Measurements from ENCODE around the gene ZNF184. TPM values are rescaled to one million over a fixed set of nuclear protein-coding genes. Genes with fewer than 3 reads are reported as not detected.

The ZNF184 gene
- total RNA-seq (15.1 TPM), polyA plus RNA-seq (ENCODE audit: insufficient read depth in 1 of 8, insufficient read length in 8 of 8, low replicate concordance in 1 of 8) (10 to 100 TPM in 3 of 8 donors, 1 to 10 TPM in 5; 8.4 to 13.2 (median 9.8) TPM)
- long read RNA-seq, donor 1, result 0 reads
- long read RNA-seq, donor 2, result 0 reads
- long read RNA-seq, donor 3, partial matches to known transcripts, result 0 of 1 reads
- long read RNA-seq, donor 3, other reads (novel, unspliced or antisense), result 0 of 1 reads
- long read RNA-seq, donor 4, result 0 reads
- long read RNA-seq, donor 5, partial matches to known transcripts, result 0 of 2 reads
- long read RNA-seq, donor 5, other reads (novel, unspliced or antisense), result 0 of 2 reads
- long read RNA-seq, donor 6, partial matches to known transcripts, result 0 of 1 reads
- long read RNA-seq, donor 6, other reads (novel, unspliced or antisense), result 0 of 1 reads
- long read RNA-seq, donor 7, partial matches to known transcripts, result 0 of 7 reads
- long read RNA-seq, donor 7, other reads (novel, unspliced or antisense), result 6 of 7 reads
- long read RNA-seq, donor 8, partial matches to known transcripts, result 0 of 1 reads
- long read RNA-seq, donor 8, other reads (novel, unspliced or antisense), result 0 of 1 reads
- long read RNA-seq, donor 9, result 0 reads
- long read RNA-seq, donor 10, partial matches to known transcripts, result 0 of 4 reads
- long read RNA-seq, donor 10, other reads (novel, unspliced or antisense), result 0 of 4 reads
- long read RNA-seq, donor 11, partial matches to known transcripts, result 0 of 1 reads
- long read RNA-seq, donor 11, other reads (novel, unspliced or antisense), result 0 of 1 reads

DNA sequence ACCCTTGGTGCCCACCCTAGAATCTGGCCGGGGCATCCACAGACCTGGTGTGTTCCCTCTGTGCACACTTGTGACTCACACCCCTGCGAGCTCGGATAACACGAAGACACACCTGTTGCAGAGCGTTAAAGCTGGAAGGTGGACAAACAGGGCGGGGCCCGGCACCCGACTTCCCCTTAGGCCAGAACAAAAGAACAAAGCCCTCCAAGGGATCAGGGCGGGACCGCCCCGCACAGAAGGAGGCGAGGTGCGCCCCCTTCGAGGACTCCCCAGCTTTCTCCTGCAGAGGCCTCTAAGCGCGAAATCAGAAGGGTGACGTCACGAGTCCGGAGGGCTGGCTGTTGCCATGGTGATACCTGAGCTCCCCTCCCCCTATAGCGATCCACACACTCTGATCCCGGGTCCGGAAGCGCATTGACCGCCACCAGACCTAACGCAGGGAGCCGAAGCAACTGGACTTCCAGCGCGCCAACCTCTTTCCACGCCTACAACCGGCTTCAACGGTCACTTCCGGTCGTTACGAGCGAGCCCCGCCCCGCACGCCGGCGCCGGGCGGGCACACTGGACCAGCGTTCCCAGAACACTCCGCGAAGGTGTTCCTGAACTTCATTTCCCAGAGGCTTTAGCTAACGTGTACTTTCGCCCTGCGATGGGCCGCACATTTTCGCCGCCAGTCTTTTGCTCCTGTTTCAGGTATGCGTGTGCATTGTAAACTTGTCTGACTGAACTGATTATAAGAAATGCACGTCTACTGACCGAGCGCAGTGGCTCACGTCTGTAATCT is at the start of gene ZNF184:
Gene ZNF184, minus strand, starts transcription at position 489 of the 784 bp plus-strand sequence. CDS start 811 bp downstream, outside the sequence.
- DNase-seq, result peak; percentile 99
- Histone ChIP-seq H3K27me3 (ENCODE audit: control insufficient read depth, insufficient read depth, low read length) (no peaks in the 10 kb centered on the region), H3K36me3 (ENCODE audit: control insufficient read depth, insufficient read depth, low read length) (peaks cover 2% of the 10 kb centered on the region), H3K27ac (ENCODE audit: low read length) (peak within 1 kb of the TSS; percentile 97), H3K4me3 (ENCODE audit: low read length) (peak within 1 kb of the TSS; percentile 95), H3K9me3 (replicated peaks; ENCODE audit: control insufficient read depth, low read depth, low read length) (no peaks in the 10 kb centered on the region), H3K4me1 (ENCODE audit: control insufficient read depth, insufficient read depth, low read length) (peaks cover 3% of the 10 kb centered on the region)
- under 1% methylated on average over 49 of the region's 56 CpGs for WGBS (ENCODE audit: insufficient coverage)

DNA sequence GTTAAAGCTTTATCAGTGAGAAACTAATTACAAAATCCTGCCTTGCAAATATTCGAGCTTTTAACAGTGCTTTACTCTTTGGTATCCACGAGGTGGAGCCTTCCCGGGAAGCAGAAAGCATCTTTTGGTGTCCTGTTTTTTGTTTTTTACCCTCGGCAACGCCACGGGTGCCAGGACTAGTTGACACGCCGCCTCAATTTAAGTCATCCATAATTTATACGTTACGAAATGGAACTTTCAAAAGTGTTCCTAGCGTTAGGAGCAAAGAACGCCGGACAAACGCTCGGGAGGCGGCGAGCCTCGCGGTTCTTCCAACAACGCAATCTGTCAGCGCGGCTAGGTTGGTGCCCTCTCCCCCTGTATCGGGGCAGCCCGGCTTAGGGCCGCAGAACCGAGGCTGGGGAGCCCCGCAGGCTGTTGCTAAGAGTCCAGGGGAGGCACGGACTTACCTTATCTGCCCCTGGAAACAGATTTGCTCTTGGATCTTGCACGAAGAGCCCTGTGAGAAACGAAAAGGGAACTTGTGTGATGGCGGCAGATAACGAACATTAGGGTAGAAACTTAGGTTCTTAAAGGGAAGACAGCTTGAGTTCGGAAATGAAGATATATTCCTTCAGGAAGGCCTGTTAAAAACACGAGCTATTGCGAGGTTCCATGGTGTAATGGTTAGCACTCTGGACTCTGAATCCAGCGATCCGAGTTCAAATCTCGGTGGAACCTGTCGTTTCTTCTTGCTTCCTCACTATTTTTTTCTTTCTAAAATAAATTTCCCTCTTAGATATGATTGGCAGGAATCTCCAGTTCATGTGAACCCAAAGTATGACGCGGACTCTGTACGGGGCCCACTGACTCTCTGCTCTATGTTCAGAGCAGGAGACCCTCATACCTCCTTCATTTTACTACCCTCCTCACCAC is 46.2 kb upstream of the ZNF184 start:
- Histone ChIP-seq H3K4me3 (ENCODE audit: low read length) (peak overlapping the region; percentile 87), H3K4me1 (ENCODE audit: control insufficient read depth, insufficient read depth, low read length) (peaks cover 3% of the 10 kb centered on the region), H3K27ac (ENCODE audit: low read length) (peak overlapping the region; percentile 97), H3K9me3 (replicated peaks; ENCODE audit: control insufficient read depth, low read depth, low read length) (no peaks in the 10 kb centered on the region), H3K36me3 (ENCODE audit: control insufficient read depth, insufficient read depth, low read length) (no peaks in the 10 kb centered on the region), H3K27me3 (ENCODE audit: control insufficient read depth, insufficient read depth, low read length) (peaks cover 22% of the 10 kb centered on the region)
- 2% methylated on average over 35 of the region's 42 CpGs for WGBS (ENCODE audit: insufficient coverage)
- DNase-seq, result peak; percentile 95

GRCh38 chr6:27517928-27518787 is 45.3 kb upstream of the ZNF184 start:
- H3K36me3 ChIP-seq (ENCODE audit: control insufficient read depth, insufficient read depth, low read length), result no peaks in the 10 kb centered on the region
- peaks cover 3% of the 10 kb centered on the region for H3K4me1 ChIP-seq (ENCODE audit: control insufficient read depth, insufficient read depth, low read length)
- WGBS (ENCODE audit: insufficient coverage), result 38% methylated on average over 4 of the region's 12 CpGs
- H3K4me3 ChIP-seq (ENCODE audit: low read length), result peak overlapping the region; percentile 87
- no peak overlapping the region for H3K27ac ChIP-seq (ENCODE audit: low read length)
- H3K27me3 ChIP-seq (ENCODE audit: control insufficient read depth, insufficient read depth, low read length), result peaks cover 30% of the 10 kb centered on the region
- no peak for DNase-seq
- H3K9me3 ChIP-seq (replicated peaks; ENCODE audit: control insufficient read depth, low read depth, low read length), result no peaks in the 10 kb centered on the region

DNA sequence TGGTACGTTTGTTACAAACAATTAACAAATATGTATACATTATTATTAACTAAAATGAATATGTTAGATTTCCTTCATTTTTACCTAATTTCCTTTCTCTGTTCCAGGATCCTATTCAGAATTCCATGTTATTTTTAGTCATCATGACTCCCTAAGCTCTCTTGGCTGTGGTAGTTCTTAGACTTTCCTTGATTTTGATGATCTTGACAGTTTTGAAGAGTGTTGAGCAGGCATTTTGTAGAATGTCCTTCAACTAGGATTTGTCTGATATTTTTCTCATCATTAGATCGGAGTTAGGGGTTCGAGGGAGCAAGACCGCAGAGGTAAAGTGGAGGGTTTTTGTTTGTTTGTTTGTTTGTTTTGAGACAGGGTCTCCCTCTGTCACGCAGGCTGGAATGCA is 44.3 kb upstream of the ZNF184 start:
- no peak overlapping the region for H3K27ac ChIP-seq (ENCODE audit: low read length)
- no peaks in the 10 kb centered on the region for H3K9me3 ChIP-seq (replicated peaks; ENCODE audit: control insufficient read depth, low read depth, low read length)
- no peaks in the 10 kb centered on the region for H3K36me3 ChIP-seq (ENCODE audit: control insufficient read depth, insufficient read depth, low read length)
- WGBS (ENCODE audit: insufficient coverage), result 100% methylated on average over 4 of the region's 5 CpGs
- H3K4me3 ChIP-seq (ENCODE audit: low read length), result no peak overlapping the region
- DNase-seq, result no peak
- H3K4me1 ChIP-seq (ENCODE audit: control insufficient read depth, insufficient read depth, low read length), result peaks cover 3% of the 10 kb centered on the region
- H3K27me3 ChIP-seq (ENCODE audit: control insufficient read depth, insufficient read depth, low read length), result peaks cover 32% of the 10 kb centered on the region

DNA sequence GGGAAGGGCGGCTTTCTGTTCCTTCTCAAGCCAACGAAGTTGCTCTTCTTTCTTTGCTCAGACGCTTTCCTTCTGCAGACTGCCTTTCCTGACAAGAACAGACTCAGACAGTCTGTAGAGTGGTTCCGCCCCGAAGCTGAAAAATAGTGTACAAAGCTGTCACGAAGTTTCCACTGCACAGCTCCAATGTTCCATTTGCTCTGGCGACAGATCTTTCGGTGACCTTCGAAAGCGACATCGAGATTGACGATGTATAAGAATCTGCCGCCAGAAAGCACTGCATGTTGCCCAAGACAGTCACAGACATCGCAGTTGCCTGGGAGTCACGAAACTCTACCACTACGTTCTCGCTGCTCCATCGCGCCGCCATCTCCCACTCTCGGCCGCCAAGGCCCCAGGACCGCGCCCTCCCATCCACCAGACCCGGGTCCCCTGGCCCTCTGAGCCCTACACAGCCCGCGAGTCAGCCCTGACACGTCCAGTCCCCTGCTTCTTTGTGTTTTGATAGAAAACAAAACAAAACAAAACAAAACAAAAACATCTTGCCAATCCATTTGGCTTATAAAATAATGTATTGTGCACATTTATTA is 42.1 kb upstream of the ZNF184 start:
- peaks cover 41% of the 10 kb centered on the region for H3K27me3 ChIP-seq (ENCODE audit: control insufficient read depth, insufficient read depth, low read length)
- no peaks in the 10 kb centered on the region for H3K9me3 ChIP-seq (replicated peaks; ENCODE audit: control insufficient read depth, low read depth, low read length)
- DNase-seq, result peak; percentile 33
- H3K4me1 ChIP-seq (ENCODE audit: control insufficient read depth, insufficient read depth, low read length), result peaks cover 3% of the 10 kb centered on the region
- 23% methylated on average over 19 of the region's 28 CpGs for WGBS (ENCODE audit: insufficient coverage)
- H3K27ac ChIP-seq (ENCODE audit: low read length), result no peak overlapping the region
- H3K4me3 ChIP-seq (ENCODE audit: low read length), result no peak overlapping the region
- H3K36me3 ChIP-seq (ENCODE audit: control insufficient read depth, insufficient read depth, low read length), result no peaks in the 10 kb centered on the region

DNA sequence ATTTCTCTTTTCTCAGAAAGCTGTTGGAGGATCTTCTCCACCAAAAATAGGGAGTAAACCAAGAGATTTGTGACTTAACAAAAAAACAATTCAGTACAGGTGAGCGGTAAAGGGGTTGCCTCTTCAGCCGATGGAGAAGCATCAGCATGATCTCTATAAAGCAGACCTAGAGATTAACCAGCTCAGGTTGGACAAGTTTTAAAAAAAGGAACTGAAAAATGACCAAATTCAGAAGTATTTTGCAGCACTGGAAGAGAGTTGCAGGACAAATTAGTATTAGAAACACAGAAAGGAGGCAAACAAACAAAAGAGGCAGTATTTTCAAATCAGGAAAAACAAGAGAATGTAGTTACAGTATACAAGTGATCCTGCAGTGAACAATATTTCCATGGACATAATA is 39.6 kb upstream of the ZNF184 start:
- DNase-seq, result no peak
- Histone ChIP-seq H3K36me3 (ENCODE audit: control insufficient read depth, insufficient read depth, low read length) (no peaks in the 10 kb centered on the region), H3K27me3 (ENCODE audit: control insufficient read depth, insufficient read depth, low read length) (peaks cover 42% of the 10 kb centered on the region), H3K27ac (ENCODE audit: low read length) (no peak overlapping the region), H3K4me1 (ENCODE audit: control insufficient read depth, insufficient read depth, low read length) (no peaks in the 10 kb centered on the region), H3K9me3 (replicated peaks; ENCODE audit: control insufficient read depth, low read depth, low read length) (no peaks in the 10 kb centered on the region), H3K4me3 (ENCODE audit: low read length) (no peak overlapping the region)
- 83% methylated on average over 1 of the region's 2 CpGs for WGBS (ENCODE audit: insufficient coverage)

GRCh38 chr6:27507041-27507956 is 34.4 kb upstream of the ZNF184 start:
- DNase-seq, result no peak
- 83% methylated on average over 1 of the region's 9 CpGs for whole genome bisulfite sequencing (ENCODE audit: insufficient coverage)
- no peaks in the 10 kb centered on the region for H3K9me3 ChIP-seq (replicated peaks; ENCODE audit: control insufficient read depth, low read depth, low read length)

More at GRCh38 chr6:27507041-27507956, 34.4 kb upstream of the ZNF184 start:
- Histone ChIP-seq H3K4me1 (ENCODE audit: control insufficient read depth, insufficient read depth, low read length) (peaks cover 8% of the 10 kb centered on the region), H3K4me3 (ENCODE audit: low read length) (no peak overlapping the region), H3K36me3 (ENCODE audit: control insufficient read depth, insufficient read depth, low read length) (no peaks in the 10 kb centered on the region), H3K27me3 (ENCODE audit: control insufficient read depth, insufficient read depth, low read length) (peaks cover 33% of the 10 kb centered on the region), H3K27ac (ENCODE audit: low read length) (no peak overlapping the region)

Data from muscle of leg (tissue), 16 donors.